ENCODE data around the gene HHATL. TPM values are rescaled to one million over a fixed set of nuclear protein-coding genes. Genes with fewer than 3 reads are reported as not detected.

HHATL gene
- total RNA-seq, 1 donor from 2014 or later, result not detected

DNA sequence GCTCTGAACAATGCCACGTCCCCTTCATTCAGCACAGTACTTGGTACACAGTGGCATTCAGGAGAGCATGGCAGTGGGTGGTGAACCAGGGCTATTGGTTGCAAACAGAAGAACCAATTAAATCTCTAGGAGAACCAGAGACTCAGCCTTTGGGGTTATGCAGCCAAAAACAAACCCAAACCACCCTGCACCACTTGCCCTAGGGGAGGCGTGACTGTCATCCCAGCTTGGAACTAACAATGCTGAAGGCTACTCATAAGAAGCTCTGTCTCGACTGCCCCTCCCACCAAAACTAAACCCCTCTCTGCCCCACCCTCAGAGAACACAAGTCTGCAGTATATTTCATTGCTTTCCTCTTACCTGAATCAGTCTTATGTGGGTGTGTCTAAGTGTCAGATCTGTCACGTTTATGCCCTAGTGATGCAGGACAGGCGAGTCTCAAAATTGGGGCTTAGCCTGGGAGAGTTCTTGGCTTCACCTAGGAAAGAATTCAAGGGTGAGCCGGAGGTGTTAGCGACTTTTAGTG lies 32.5 kb downstream of the HHATL start:
- no peak for DNase-seq (ENCODE audit: extremely low spot score, unreplicated experiment)
- TF ChIP-seq, protein P1, sequence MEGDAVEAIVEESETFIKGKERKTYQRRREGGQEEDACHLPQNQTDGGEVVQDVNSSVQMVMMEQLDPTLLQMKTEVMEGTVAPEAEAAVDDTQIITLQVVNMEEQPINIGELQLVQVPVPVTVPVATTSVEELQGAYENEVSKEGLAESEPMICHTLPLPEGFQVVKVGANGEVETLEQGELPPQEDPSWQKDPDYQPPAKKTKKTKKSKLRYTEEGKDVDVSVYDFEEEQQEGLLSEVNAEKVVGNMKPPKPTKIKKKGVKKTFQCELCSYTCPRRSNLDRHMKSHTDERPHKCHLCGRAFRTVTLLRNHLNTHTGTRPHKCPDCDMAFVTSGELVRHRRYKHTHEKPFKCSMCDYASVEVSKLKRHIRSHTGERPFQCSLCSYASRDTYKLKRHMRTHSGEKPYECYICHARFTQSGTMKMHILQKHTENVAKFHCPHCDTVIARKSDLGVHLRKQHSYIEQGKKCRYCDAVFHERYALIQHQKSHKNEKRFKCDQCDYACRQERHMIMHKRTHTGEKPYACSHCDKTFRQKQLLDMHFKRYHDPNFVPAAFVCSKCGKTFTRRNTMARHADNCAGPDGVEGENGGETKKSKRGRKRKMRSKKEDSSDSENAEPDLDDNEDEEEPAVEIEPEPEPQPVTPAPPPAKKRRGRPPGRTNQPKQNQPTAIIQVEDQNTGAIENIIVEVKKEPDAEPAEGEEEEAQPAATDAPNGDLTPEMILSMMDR (IDR thresholded peaks at IDR 0.05), result no peak
- no peak overlapping the region for H3K27ac Mint-ChIP-seq (ENCODE audit: unreplicated experiment)

DNA sequence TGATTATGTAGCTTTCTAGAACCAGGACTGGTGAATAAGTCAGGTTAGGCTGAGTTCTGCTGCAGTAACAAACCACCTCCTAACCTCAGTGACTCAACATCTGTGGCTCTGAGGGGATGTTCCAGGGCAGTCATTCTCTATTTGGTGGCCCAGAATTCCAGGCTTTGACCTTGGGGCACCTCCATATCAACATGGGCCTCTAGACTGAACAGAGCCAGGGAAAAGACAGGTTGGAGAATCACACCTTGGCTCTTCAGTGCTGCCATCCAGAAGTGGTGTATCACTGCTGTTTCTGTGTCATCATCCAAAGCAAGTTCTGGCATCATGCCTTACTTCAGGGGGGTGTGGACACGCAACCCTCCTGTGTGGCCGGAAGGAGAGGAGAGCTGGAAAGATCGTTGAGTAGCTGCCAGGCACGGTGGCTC lies 33.8 kb downstream of the HHATL start:
- Mint-ChIP-seq H3K27ac (ENCODE audit: unreplicated experiment) (no peak overlapping the region), H3K36me3 (ENCODE audit: unreplicated experiment) (no peaks in the 10 kb centered on the region), H3K4me3 (ENCODE audit: unreplicated experiment) (no peak overlapping the region), H3K9me3 (ENCODE audit: unreplicated experiment) (peaks cover 3% of the 10 kb centered on the region), H3K4me1 (ENCODE audit: unreplicated experiment) (no peaks in the 10 kb centered on the region), H3K27me3 (ENCODE audit: unreplicated experiment) (no peaks in the 10 kb centered on the region)
- no peak for DNase-seq (ENCODE audit: extremely low spot score, unreplicated experiment)
- TF ChIP-seq, protein P1 (IDR thresholded peaks at IDR 0.05), result no peak

More for the DNA sequence above, 32.5 kb downstream of the HHATL start:
- Mint-ChIP-seq H3K36me3 (ENCODE audit: unreplicated experiment) (no peaks in the 10 kb centered on the region), H3K4me3 (ENCODE audit: unreplicated experiment) (no peak overlapping the region), H3K9me3 (ENCODE audit: unreplicated experiment) (peaks cover 3% of the 10 kb centered on the region), H3K4me1 (ENCODE audit: unreplicated experiment) (peaks cover 2% of the 10 kb centered on the region), H3K27me3 (ENCODE audit: unreplicated experiment) (peaks cover 6% of the 10 kb centered on the region)

DNA sequence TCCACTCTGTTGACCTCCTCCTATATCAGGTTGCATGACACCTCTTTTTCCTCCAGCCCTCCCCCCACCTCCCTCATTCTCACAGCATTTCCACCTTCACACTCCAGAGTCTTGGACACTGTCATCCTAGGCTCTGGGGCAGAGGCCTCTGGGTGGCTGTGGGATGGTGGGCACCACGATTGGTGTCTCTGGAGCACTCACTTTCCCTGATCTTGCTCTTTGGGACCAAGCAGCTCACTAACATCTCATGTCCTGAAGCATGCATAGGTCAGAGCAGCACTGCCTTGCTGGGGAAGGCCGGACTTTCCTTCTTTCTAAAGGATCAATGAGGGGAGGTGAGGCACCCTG lies 34.2 kb downstream of the HHATL start:
- no peaks in the 10 kb centered on the region for H3K4me1 Mint-ChIP-seq (ENCODE audit: unreplicated experiment)
- DNase-seq (ENCODE audit: extremely low spot score, unreplicated experiment), result no peak
- TF ChIP-seq, protein P1 (IDR thresholded peaks at IDR 0.05), result no peak
- H3K4me3 Mint-ChIP-seq (ENCODE audit: unreplicated experiment), result no peak overlapping the region
- no peaks in the 10 kb centered on the region for H3K36me3 Mint-ChIP-seq (ENCODE audit: unreplicated experiment)
- no peak overlapping the region for H3K27ac Mint-ChIP-seq (ENCODE audit: unreplicated experiment)
- peaks cover 3% of the 10 kb centered on the region for H3K9me3 Mint-ChIP-seq (ENCODE audit: unreplicated experiment)
- no peaks in the 10 kb centered on the region for H3K27me3 Mint-ChIP-seq (ENCODE audit: unreplicated experiment)

DNA sequence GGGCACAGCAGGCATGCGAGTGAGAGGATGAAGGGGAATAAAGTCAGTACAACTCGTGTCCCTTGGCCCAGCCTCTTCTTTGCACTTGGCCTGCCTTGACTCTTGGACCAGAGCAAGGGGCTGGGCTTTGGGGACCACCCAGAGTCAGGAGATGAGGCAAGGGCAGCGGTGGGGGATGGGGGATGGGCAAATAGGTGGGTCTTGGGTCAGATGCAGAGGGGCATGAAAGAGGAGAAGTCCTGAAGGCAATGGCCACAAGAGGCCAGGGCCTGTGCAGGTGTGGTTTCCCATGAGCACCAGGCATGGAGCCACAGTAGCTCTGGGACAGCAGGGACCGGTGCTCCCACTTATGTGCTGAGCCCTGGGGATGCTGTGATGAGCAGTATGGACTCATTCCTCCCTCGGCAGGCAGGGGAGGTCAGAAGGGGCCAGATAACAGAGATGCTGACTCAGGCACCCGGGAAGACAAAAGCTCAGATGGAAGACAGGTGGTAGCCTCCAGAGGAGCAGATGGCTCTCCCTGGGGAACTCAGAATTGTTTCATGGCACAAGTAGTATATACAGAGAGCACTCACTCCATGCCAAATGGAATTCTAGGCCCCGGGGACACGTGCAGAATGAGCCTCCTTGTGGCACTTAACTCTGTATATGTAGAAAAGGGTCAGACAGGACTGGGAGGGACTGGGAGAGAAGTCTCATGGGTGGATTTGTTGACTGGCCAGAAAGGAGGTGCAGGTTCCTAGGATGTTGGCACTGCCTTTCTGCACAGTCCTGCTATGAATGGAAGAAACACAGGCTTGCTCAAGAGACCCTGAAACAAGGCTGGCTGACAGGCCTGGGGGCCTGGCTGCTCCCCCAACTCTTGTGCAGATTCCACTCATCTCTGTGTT lies 34.8 kb downstream of the HHATL start:
- Mint-ChIP-seq H3K4me3 (ENCODE audit: unreplicated experiment) (no peak overlapping the region), H3K9me3 (ENCODE audit: unreplicated experiment) (peaks cover 3% of the 10 kb centered on the region), H3K27ac (ENCODE audit: unreplicated experiment) (no peak overlapping the region), H3K27me3 (ENCODE audit: unreplicated experiment) (no peaks in the 10 kb centered on the region), H3K4me1 (ENCODE audit: unreplicated experiment) (no peaks in the 10 kb centered on the region), H3K36me3 (ENCODE audit: unreplicated experiment) (no peaks in the 10 kb centered on the region)
- DNase-seq (ENCODE audit: extremely low spot score, unreplicated experiment), result no peak
- TF ChIP-seq, protein P1 (IDR thresholded peaks at IDR 0.05), result no peak

DNA sequence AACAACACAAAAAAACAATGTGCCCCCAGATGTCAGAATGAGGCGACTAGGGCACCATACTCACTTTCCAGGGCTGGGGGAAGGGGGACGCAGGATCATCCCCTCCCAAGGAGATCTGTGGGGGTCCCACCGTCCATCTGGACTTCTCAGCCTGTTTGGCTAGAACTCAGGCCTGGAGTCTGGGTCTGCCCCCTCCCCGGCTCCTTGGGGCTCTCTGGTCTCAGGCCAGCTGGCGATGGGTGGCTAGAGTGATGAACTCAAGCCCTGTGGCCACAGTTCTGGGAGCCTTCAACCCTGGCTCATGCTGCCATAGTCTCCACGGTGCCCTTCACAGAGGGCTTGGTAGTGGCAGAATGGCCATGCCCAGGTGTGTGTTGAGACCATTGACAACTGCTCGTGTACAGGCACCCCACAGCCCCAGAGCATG lies 35.5 kb downstream of the HHATL start:
- TF ChIP-seq, protein P1 (IDR thresholded peaks at IDR 0.05), result no peak
- H3K4me1 Mint-ChIP-seq (ENCODE audit: unreplicated experiment), result no peaks in the 10 kb centered on the region
- H3K4me3 Mint-ChIP-seq (ENCODE audit: unreplicated experiment), result no peak overlapping the region
- no peaks in the 10 kb centered on the region for H3K27me3 Mint-ChIP-seq (ENCODE audit: unreplicated experiment)
- H3K9me3 Mint-ChIP-seq (ENCODE audit: unreplicated experiment), result peaks cover 3% of the 10 kb centered on the region
- H3K27ac Mint-ChIP-seq (ENCODE audit: unreplicated experiment), result no peak overlapping the region
- no peaks in the 10 kb centered on the region for H3K36me3 Mint-ChIP-seq (ENCODE audit: unreplicated experiment)
- DNase-seq (ENCODE audit: extremely low spot score, unreplicated experiment), result peak; percentile 76

Measured in osteocyte (in vitro differentiated cells).